WERI-Rb-1 (cell line): Measurements from ENCODE around the gene SDR42E2.
A peak's percentile ranks its signal among the peaks of the same experiment; 100 is the strongest.
"Not testable (repeated sequence)": the region's sequence is repeated elsewhere in the genome, so short reads cannot be mapped to it uniquely, and the experiment has no call there.

Experiments used
- DNase-seq: peaks from one replicate; pipeline ENCODE4 v3.0.0-alpha.2; 2020
- H3K27ac ChIP-seq: fragments of 250-450 bp; sonication (Bioruptor Pico); 2 replicates; pipeline ENCODE4 v1.5.1; 2020; ENCODE audit warnings: mild to moderate bottlenecking, moderate library complexity
- H3K27me3 ChIP-seq: fragments of 250-450 bp; sonication (Bioruptor Pico); 2 replicates; pipeline ENCODE4 v1.5.1; 2021; ENCODE audit warnings: mild to moderate bottlenecking, low read depth, moderate library complexity; ENCODE audit not compliant: insufficient read depth, severe bottlenecking
- H3K36me3 ChIP-seq: fragments of 250-450 bp; sonication (Bioruptor Pico); 2 replicates; pipeline ENCODE4 v1.5.1; 2020; ENCODE audit warnings: mild to moderate bottlenecking, moderate library complexity
- H3K4me3 ChIP-seq: 2 replicates; pipeline ENCODE4 v1.5.1; 2011; ENCODE audit warnings: low read depth, mild to moderate bottlenecking, control low read depth, low read length
- H3K9me3 ChIP-seq: fragments of 250-450 bp; sonication (Bioruptor Pico); 2 replicates; pipeline ENCODE4 v1.5.1; 2021; ENCODE audit warnings: mild to moderate bottlenecking, moderate library complexity; ENCODE audit not compliant: severe bottlenecking
- CTCF ChIP-seq: IDR thresholded peaks from 2 replicates; pipeline ENCODE4 v1.5.1; 2011; ENCODE audit warnings: low read depth, mild to moderate bottlenecking, control low read depth, inconsistent platforms, low read length

SDR42E2 gene

DNA sequence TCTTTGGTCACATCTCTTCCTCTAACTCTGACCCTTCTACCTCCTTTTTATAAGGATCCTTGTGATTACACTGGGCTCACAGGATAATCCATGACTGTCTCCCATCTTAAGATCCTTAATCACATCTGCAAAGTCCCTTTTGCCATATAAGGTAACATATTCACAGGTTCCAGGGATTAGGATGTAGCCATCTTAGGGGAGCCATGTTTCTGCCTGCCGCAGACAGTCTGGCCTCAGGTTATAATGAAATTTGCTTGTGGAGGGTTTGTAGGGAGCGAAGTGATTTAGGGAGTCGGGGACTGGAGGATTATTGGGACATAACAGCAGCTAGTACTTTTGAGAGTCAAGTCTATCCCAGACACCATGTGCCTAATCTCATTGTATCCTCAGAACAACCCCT, 51.5 kb downstream of the SDR42E2 start:
- no peak overlapping the region for H3K4me3 ChIP-seq
- H3K27ac ChIP-seq = peak overlapping the region; percentile 76
- DNase-seq = peak; percentile 81
- H3K9me3 ChIP-seq = peaks cover 3% of the 10 kb centered on the region
- H3K36me3 ChIP-seq = peaks cover 86% of the 10 kb centered on the region
- no peak for TF ChIP-seq CTCF
- no peaks in the 10 kb centered on the region for H3K27me3 ChIP-seq

DNA sequence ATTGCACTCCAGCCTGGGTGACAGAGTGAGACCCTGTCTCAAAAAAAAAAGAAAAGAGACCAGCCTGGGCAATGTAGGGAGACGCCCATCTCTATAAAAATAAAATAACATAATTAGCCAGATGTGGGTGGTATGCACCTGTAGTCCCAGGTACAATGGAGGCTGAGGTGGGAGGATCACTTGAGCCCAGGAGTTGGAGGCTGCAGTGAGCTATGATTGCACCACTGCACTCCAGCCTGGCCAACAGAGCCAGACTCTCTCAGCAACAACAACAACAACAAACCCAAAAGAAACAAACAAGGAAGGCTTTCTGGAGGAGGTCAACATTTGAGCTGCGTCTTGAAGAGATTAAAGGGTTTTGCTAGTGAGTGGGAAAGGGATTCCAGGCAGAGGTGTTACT, 52.1 kb downstream of the SDR42E2 start:
- TF ChIP-seq CTCF = no peak

DNA sequence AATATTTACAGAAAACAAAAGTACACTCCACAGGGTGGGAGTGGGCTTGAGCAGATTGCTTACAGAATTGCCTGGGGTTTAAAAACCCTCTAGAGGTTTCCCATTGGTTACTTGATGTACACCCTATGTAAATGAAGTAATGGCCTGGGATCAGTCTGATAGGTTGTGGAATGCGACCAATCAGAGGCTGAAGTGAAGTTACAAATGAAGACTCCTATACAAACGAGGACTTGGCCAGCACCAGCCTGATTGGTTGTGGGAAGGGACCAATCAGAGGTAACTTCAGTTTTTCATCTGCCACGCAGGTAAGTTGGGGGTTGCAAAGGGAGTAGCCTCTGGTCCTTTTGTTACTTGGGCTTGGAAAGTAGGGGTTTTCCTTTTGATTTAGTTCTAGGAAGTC, 52.6 kb downstream of the SDR42E2 start:
- peaks cover 85% of the 10 kb centered on the region for H3K36me3 ChIP-seq
- DNase-seq = no peak
- H3K4me3 ChIP-seq = no peak overlapping the region
- no peaks in the 10 kb centered on the region for H3K27me3 ChIP-seq
- H3K9me3 ChIP-seq = peaks cover 3% of the 10 kb centered on the region
- peak overlapping the region; percentile 76 for H3K27ac ChIP-seq
- TF ChIP-seq CTCF = no peak

More for the DNA sequence above, 52.1 kb downstream of the SDR42E2 start:
- peaks cover 85% of the 10 kb centered on the region for H3K36me3 ChIP-seq
- DNase-seq = no peak
- H3K4me3 ChIP-seq = no peak overlapping the region
- no peaks in the 10 kb centered on the region for H3K27me3 ChIP-seq
- H3K27ac ChIP-seq = peak overlapping the region; percentile 76
- peaks cover 3% of the 10 kb centered on the region for H3K9me3 ChIP-seq

- H3K4me3 ChIP-seq = no peak overlapping the region
- H3K27me3 ChIP-seq = no peaks in the 10 kb centered on the region
- H3K36me3 ChIP-seq = peaks cover 82% of the 10 kb centered on the region
- no peak for DNase-seq
- peaks cover 3% of the 10 kb centered on the region for H3K9me3 ChIP-seq
- TF ChIP-seq CTCF = no peak
- H3K27ac ChIP-seq = peak overlapping the region; percentile 76
Measured at GRCh38 chr16:22216191-22216831, 54.0 kb downstream of the SDR42E2 start.

GRCh38 chr16:22216832-22217225, 54.5 kb downstream of the SDR42E2 start:
- H3K4me3 ChIP-seq, H3K9me3 ChIP-seq, H3K27me3 ChIP-seq, DNase-seq: not testable (repeated sequence)
- Histone ChIP-seq H3K36me3 (peaks cover 79% of the 10 kb centered on the region), H3K27ac (peak overlapping the region; percentile 76)

- no peak overlapping the region for H3K27ac ChIP-seq
- DNase-seq = no peak
Measured at GRCh38 chr16:22217890-22218730, 55.8 kb downstream of the SDR42E2 start.

More at GRCh38 chr16:22217890-22218730, 55.8 kb downstream of the SDR42E2 start:
- peaks cover 72% of the 10 kb centered on the region for H3K36me3 ChIP-seq
- no peak for TF ChIP-seq CTCF
- H3K27me3 ChIP-seq = no peaks in the 10 kb centered on the region
- no peak overlapping the region for H3K4me3 ChIP-seq
- peaks cover 3% of the 10 kb centered on the region for H3K9me3 ChIP-seq
